ENCODE results near the gene ASB15.

DNA sequence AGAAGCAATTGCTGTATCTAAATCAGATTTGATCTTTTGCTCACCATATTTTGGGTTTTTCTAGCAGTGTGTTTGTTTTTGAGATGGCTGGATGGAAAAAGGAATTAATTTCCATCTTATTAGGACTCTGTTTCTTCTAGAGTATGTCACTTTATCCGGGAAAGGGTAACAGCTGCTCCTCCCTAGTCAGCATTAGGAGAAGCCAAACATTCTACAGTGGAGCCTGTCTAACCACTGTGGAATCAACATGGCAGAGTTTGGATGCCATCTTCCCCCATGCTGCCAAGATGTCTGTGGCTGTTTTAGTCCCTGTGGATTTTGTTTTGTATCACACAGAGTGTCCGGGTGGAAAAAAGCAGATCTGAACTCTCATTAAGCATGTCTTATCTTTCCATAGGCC is 38.0 kb downstream of the ASB15 start:
- TF ChIP-seq, protein P1, sequence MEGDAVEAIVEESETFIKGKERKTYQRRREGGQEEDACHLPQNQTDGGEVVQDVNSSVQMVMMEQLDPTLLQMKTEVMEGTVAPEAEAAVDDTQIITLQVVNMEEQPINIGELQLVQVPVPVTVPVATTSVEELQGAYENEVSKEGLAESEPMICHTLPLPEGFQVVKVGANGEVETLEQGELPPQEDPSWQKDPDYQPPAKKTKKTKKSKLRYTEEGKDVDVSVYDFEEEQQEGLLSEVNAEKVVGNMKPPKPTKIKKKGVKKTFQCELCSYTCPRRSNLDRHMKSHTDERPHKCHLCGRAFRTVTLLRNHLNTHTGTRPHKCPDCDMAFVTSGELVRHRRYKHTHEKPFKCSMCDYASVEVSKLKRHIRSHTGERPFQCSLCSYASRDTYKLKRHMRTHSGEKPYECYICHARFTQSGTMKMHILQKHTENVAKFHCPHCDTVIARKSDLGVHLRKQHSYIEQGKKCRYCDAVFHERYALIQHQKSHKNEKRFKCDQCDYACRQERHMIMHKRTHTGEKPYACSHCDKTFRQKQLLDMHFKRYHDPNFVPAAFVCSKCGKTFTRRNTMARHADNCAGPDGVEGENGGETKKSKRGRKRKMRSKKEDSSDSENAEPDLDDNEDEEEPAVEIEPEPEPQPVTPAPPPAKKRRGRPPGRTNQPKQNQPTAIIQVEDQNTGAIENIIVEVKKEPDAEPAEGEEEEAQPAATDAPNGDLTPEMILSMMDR (conservative IDR thresholded peaks at IDR 0.05; ENCODE audit: low read depth, low read length) = no peak
- no peak for TF ChIP-seq EZH2 (IDR thresholded peaks at IDR 0.05; ENCODE audit: low read length, unreplicated experiment)
- TF ChIP-seq EZH2phosphoT487 (IDR thresholded peaks at IDR 0.05; ENCODE audit: borderline replicate concordance, low read length) = no peak

Data from PC-3 (cell line).